ENCODE results near the gene EFHD1. TPM values are rescaled to one million over a fixed set of nuclear protein-coding genes. Genes with fewer than 3 reads are reported as not detected.

The EFHD1 gene
- total and polyA plus RNA-seq, 2 donors (not counting 1 experiment from before 2014, with no cell fraction given) = not detected

DNA sequence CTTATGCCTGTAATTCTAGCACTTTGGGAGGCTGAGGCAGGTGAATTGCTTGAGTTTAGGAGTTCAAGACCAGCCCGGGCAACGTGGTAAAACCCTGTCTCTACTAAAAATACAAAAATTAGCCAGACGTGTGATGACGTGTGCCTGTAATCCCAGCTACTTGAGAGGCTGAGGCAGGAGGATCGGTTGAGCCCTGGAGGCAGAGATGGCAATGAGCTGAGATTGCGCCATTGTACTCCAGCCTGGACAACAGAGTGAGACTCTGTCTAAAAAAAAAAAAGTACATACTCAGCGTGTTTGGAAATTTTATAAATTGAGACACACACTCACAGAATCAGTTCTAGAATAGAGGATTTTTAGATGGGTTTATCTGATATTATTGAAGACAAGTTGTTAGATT is 46.6 kb downstream of the EFHD1 start:
- Histone ChIP-seq H4K20me1 (ENCODE audit: control insufficient read depth, insufficient read depth, low read length, poor library complexity, severe bottlenecking) (no peaks in the 10 kb centered on the region), H3K4me3 (ENCODE audit: control extremely low read depth in 1 of 5, extremely low read depth in 1 of 5, insufficient read depth in 1 of 5, low read depth in 2 of 5, low read length in 4 of 5) (no peak overlapping the region), H3K36me3 (replicated peaks in 1 of 2; ENCODE audit: control extremely low read depth in 1 of 2, control insufficient read depth in 1 of 2, extremely low read depth in 1 of 2, insufficient read depth in 2 of 2, low read length in 1 of 2) (no peaks in the 10 kb centered on the region), H3K4me1 (ENCODE audit: control insufficient read depth in 2 of 2, insufficient read depth in 2 of 2, low read length in 2 of 2) (no peaks in the 10 kb centered on the region), H3K9ac (ENCODE audit: low read length) (no peak overlapping the region), H3K79me2 (ENCODE audit: control insufficient read depth, insufficient read depth, low read length) (no peaks in the 10 kb centered on the region), H2AFZ (ENCODE audit: insufficient read depth, low read depth, low read length, poor library complexity, severe bottlenecking) (no peak overlapping the region), H3K27ac (ENCODE audit: low read length in 2 of 2) (no peak overlapping the region), H3K27me3 (replicated peaks in 1 of 4; ENCODE audit: control extremely low read depth in 1 of 4, control insufficient read depth in 3 of 4, insufficient read depth in 4 of 4, low read length in 3 of 4) (peaks cover 0 to 12% (median 2%) of the 10 kb centered on the region in 4 experiments), H3K4me2 (replicated peaks; ENCODE audit: low read depth, low read length, poor library complexity, severe bottlenecking) (no peak overlapping the region), H3K9me3 (ENCODE audit: control extremely low read depth in 1 of 3, control insufficient read depth in 2 of 3, insufficient read depth in 1 of 3, low read length in 2 of 3) (no peaks in the 10 kb centered on the region)
- no peak overlapping the region for H3K4me3 Mint-ChIP-seq
- TF ChIP-seq EZH2 (IDR thresholded peaks at IDR 0.05; ENCODE audit: borderline replicate concordance, insufficient read depth, low read depth, low read length, poor library complexity, severe bottlenecking) = no peak
- TF ChIP-seq, protein P1, sequence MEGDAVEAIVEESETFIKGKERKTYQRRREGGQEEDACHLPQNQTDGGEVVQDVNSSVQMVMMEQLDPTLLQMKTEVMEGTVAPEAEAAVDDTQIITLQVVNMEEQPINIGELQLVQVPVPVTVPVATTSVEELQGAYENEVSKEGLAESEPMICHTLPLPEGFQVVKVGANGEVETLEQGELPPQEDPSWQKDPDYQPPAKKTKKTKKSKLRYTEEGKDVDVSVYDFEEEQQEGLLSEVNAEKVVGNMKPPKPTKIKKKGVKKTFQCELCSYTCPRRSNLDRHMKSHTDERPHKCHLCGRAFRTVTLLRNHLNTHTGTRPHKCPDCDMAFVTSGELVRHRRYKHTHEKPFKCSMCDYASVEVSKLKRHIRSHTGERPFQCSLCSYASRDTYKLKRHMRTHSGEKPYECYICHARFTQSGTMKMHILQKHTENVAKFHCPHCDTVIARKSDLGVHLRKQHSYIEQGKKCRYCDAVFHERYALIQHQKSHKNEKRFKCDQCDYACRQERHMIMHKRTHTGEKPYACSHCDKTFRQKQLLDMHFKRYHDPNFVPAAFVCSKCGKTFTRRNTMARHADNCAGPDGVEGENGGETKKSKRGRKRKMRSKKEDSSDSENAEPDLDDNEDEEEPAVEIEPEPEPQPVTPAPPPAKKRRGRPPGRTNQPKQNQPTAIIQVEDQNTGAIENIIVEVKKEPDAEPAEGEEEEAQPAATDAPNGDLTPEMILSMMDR (IDR thresholded peaks at IDR 0.05) = no peak
- no peak for ATAC-seq (ENCODE audit: low read depth)
- intact Hi-C loops (cut with micrococcal nuclease) = no loop called here
- ChIA-PET CTCF (interaction anchor here (0.7 kb wide), 1 partner anchor 747 kb away, joined by 4 read pairs; no protein-coding TSS in a partner anchor), POLR2A (no interaction called here)
- H3K4me1 Mint-ChIP-seq = no peaks in the 10 kb centered on the region
- H3K27me3 Mint-ChIP-seq = peaks cover 28% of the 10 kb centered on the region
- H3K9me3 Mint-ChIP-seq (ENCODE audit: insufficient read depth) = no peaks in the 10 kb centered on the region
- WGBS (ENCODE audit: insufficient coverage) = 97% methylated on average over 5 of the region's 7 CpGs
- DNase-seq = no peak
- H3K27ac Mint-ChIP-seq = no peak overlapping the region

DNA sequence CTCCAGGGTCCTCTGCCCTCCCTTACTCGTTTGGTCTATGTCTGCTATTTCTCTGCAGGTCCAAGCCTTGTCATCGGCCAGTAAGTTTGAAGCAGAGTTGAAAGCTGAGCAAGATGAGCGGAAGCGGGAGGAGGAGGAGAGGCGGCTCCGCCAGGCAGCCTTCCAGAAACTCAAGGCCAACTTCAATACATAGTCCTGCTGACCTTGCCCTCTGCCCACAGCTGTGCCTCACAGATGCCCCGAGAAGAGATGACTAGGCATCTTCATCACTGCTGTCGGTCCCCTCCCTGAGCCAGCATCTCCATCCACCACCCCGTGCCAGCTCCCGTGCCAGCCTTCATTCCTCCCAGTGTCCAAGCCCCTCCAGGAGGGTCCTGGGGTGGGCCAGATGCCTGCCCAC is 48.1 kb downstream of the EFHD1 start:
- no peak overlapping the region for H3K27ac ChIP-seq (ENCODE audit: low read length in 2 of 2)
- intact Hi-C loops (cut with micrococcal nuclease) = no loop called here
- no peaks in the 10 kb centered on the region for H3K79me2 ChIP-seq (ENCODE audit: control insufficient read depth, insufficient read depth, low read length)
- Mint-ChIP-seq H3K27ac (no peak overlapping the region), H3K9me3 (ENCODE audit: insufficient read depth) (no peaks in the 10 kb centered on the region), H3K27me3 (peaks cover 20% of the 10 kb centered on the region), H3K4me3 (no peak overlapping the region), H3K4me1 (no peaks in the 10 kb centered on the region)
- H3K4me2 ChIP-seq (replicated peaks; ENCODE audit: low read depth, low read length, poor library complexity, severe bottlenecking) = no peak overlapping the region
- 92% methylated on average over 6 of the region's 10 CpGs for WGBS (ENCODE audit: insufficient coverage)
- H3K9ac ChIP-seq (ENCODE audit: low read length) = no peak overlapping the region
- TF ChIP-seq, protein P1 (IDR thresholded peaks at IDR 0.05) = no peak
- no peak for TF ChIP-seq EZH2 (IDR thresholded peaks at IDR 0.05; ENCODE audit: borderline replicate concordance, insufficient read depth, low read depth, low read length, poor library complexity, severe bottlenecking)
- H3K4me1 ChIP-seq (ENCODE audit: control insufficient read depth in 2 of 2, insufficient read depth in 2 of 2, low read length in 2 of 2) = no peaks in the 10 kb centered on the region
- no peak overlapping the region for H2AFZ ChIP-seq (ENCODE audit: insufficient read depth, low read depth, low read length, poor library complexity, severe bottlenecking)
- CTCF ChIA-PET = no interaction called here
- POLR2A ChIA-PET = no interaction called here
- H3K36me3 ChIP-seq (replicated peaks in 1 of 2; ENCODE audit: control extremely low read depth in 1 of 2, control insufficient read depth in 1 of 2, extremely low read depth in 1 of 2, insufficient read depth in 2 of 2, low read length in 1 of 2) = no peaks in the 10 kb centered on the region
- H4K20me1 ChIP-seq (ENCODE audit: control insufficient read depth, insufficient read depth, low read length, poor library complexity, severe bottlenecking) = no peaks in the 10 kb centered on the region
- peaks cover 0 to 12% (median 2%) of the 10 kb centered on the region in 4 experiments for H3K27me3 ChIP-seq (replicated peaks in 1 of 4; ENCODE audit: control extremely low read depth in 1 of 4, control insufficient read depth in 3 of 4, insufficient read depth in 4 of 4, low read length in 3 of 4)
- ATAC-seq (ENCODE audit: low read depth) = no peak
- H3K9me3 ChIP-seq (ENCODE audit: control extremely low read depth in 1 of 3, control insufficient read depth in 2 of 3, insufficient read depth in 1 of 3, low read length in 2 of 3) = no peaks in the 10 kb centered on the region
- no peak overlapping the region for H3K4me3 ChIP-seq (ENCODE audit: control extremely low read depth in 1 of 5, extremely low read depth in 1 of 5, insufficient read depth in 1 of 5, low read depth in 2 of 5, low read length in 4 of 5)
- DNase-seq = no peak
